Subcutaneous abdominal adipose tissue (tissue), 5 donors: ENCODE results near the gene IRF4.

Source experiments
- H3K27ac ChIP-seq: one replicate; pipeline ENCODE4 v1.7.0; 2013; ENCODE audit warnings: low read depth, mild to moderate bottlenecking, inconsistent platforms, low read length, moderate library complexity
- H3K27me3 ChIP-seq, 5 donors: one replicate each; pipeline ENCODE4 v1.7.0; 2013; ENCODE audit warnings: low read length in 5 of 5, inconsistent platforms in 1 of 5; ENCODE audit not compliant: control insufficient read depth in 5 of 5, insufficient read depth in 4 of 5
- H3K36me3 ChIP-seq, 5 donors: one replicate each; pipeline ENCODE4 v1.7.0; 2013; ENCODE audit warnings: low read length in 5 of 5; ENCODE audit not compliant: control insufficient read depth in 5 of 5, insufficient read depth in 5 of 5
- H3K4me1 ChIP-seq, 5 donors: one replicate each; pipeline ENCODE4 v1.7.0; 2013; ENCODE audit warnings: low read length in 5 of 5, mild to moderate bottlenecking in 3 of 5, moderate library complexity in 1 of 5; ENCODE audit not compliant: control insufficient read depth in 5 of 5, insufficient read depth in 5 of 5
- H3K4me3 ChIP-seq, 5 donors: one replicate each; pipeline ENCODE4 v1.7.0; 2013; ENCODE audit warnings: low read length in 5 of 5, low read depth in 1 of 5
- H3K9ac ChIP-seq, 5 donors: one replicate each; pipeline ENCODE4 v1.7.0; 2013; ENCODE audit warnings: low read length in 5 of 5, mild to moderate bottlenecking in 4 of 5, moderate library complexity in 3 of 5
- H3K9me3 ChIP-seq, 5 donors: one replicate each; pipeline ENCODE4 v1.7.0; 2013; ENCODE audit warnings: low read length in 5 of 5; ENCODE audit not compliant: control insufficient read depth in 5 of 5
- donor health status: healthy.
- donor health status: healthy.
- donor health status: healthy.
- donor health status: healthy.
- donor health status: healthy.

Gene IRF4

GRCh38 chr6:449057-449430 is 57.5 kb downstream of the IRF4 start:
- H3K36me3 ChIP-seq = no peaks in the 10 kb centered on the region
- H3K27ac ChIP-seq = no peak overlapping the region
- H3K9me3 ChIP-seq = no peaks in the 10 kb centered on the region
- H3K27me3 ChIP-seq = peaks cover 0 to 4% (median 0%) of the 10 kb centered on the region in 5 donors
- H3K9ac ChIP-seq = no peak overlapping the region
- H3K4me3 ChIP-seq = no peak overlapping the region
- peaks cover 5 to 26% (median 19%) of the 10 kb centered on the region in 5 donors for H3K4me1 ChIP-seq

GRCh38 chr6:449486-450419 is 58.2 kb downstream of the IRF4 start:
- H3K9me3 ChIP-seq = no peaks in the 10 kb centered on the region
- peaks cover 0 to 4% (median 0%) of the 10 kb centered on the region in 5 donors for H3K27me3 ChIP-seq
- no peak overlapping the region for H3K9ac ChIP-seq
- no peak overlapping the region for H3K4me3 ChIP-seq
- peaks cover 5 to 30% (median 19%) of the 10 kb centered on the region in 5 donors for H3K4me1 ChIP-seq
- no peaks in the 10 kb centered on the region for H3K36me3 ChIP-seq
- H3K27ac ChIP-seq = no peak overlapping the region

GRCh38 chr6:451336-451735 is 59.8 kb downstream of the IRF4 start:
- H3K4me3 ChIP-seq = no peak overlapping the region
- no peaks in the 10 kb centered on the region for H3K36me3 ChIP-seq
- H3K9ac ChIP-seq = no peak overlapping the region
- peaks cover 5 to 33% (median 19%) of the 10 kb centered on the region in 5 donors for H3K4me1 ChIP-seq
- H3K27me3 ChIP-seq = no peaks in the 10 kb centered on the region
- no peak overlapping the region for H3K27ac ChIP-seq
- H3K9me3 ChIP-seq = no peaks in the 10 kb centered on the region

DNA sequence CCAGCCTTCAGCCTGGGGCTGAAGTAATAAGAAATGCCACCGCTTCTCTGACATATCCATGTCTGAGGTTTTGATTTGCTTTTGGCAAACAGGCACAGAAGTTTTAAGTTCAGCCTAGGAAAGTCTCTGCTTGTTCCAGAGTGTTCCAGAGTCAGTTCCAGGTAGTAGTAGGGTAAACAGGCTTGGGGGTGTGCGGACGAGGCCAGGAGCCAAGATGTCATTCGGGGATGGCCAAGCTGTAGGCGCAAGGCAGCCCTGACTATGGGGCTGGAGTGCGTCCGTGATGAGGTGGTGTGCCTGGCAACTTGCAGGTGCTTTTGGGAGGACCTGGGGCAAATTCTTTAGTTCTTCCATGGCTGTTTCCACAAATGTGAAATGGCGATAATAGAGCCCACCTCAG is 60.3 kb downstream of the IRF4 start:
- Histone ChIP-seq H3K27ac (no peak overlapping the region), H3K4me1 (peaks cover 5 to 33% (median 19%) of the 10 kb centered on the region in 5 donors), H3K9me3 (no peaks in the 10 kb centered on the region), H3K27me3 (no peaks in the 10 kb centered on the region), H3K9ac (no peak overlapping the region), H3K36me3 (no peaks in the 10 kb centered on the region), H3K4me3 (no peak overlapping the region)

GRCh38 chr6:452301-453067 is 60.9 kb downstream of the IRF4 start:
- Histone ChIP-seq H3K36me3 (no peaks in the 10 kb centered on the region), H3K9ac (no peak overlapping the region), H3K27me3 (no peaks in the 10 kb centered on the region), H3K27ac (peak overlapping the region; percentile 32), H3K4me1 (peaks cover 5 to 33% (median 19%) of the 10 kb centered on the region in 5 donors), H3K4me3 (peak overlapping the region; percentile 26 to 51 (median 38)), H3K9me3 (peaks cover 0 to 3% (median 0%) of the 10 kb centered on the region in 5 donors)

- Histone ChIP-seq H3K27ac (peak overlapping the region; percentile 43), H3K4me1 (peaks cover 5 to 33% (median 19%) of the 10 kb centered on the region in 5 donors), H3K9me3 (peaks cover 0 to 3% (median 0%) of the 10 kb centered on the region in 5 donors), H3K4me3 (peak overlapping the region in 4 of 5 donors; percentile 14 to 59 (median 42)), H3K27me3 (no peaks in the 10 kb centered on the region), H3K9ac (no peak overlapping the region), H3K36me3 (no peaks in the 10 kb centered on the region)
These were observed 61.6 kb downstream of the IRF4 start for GRCh38 chr6:453152-453551.

- Histone ChIP-seq H3K9ac (no peak overlapping the region), H3K4me3 (peak overlapping the region in 1 of 5 donors; percentile 5), H3K9me3 (peaks cover 0 to 3% (median 0%) of the 10 kb centered on the region in 5 donors), H3K27ac (no peak overlapping the region), H3K27me3 (no peaks in the 10 kb centered on the region), H3K36me3 (no peaks in the 10 kb centered on the region), H3K4me1 (peaks cover 5 to 33% (median 19%) of the 10 kb centered on the region in 5 donors)
These were observed 62.8 kb downstream of the IRF4 start for GRCh38 chr6:454148-454991.

DNA sequence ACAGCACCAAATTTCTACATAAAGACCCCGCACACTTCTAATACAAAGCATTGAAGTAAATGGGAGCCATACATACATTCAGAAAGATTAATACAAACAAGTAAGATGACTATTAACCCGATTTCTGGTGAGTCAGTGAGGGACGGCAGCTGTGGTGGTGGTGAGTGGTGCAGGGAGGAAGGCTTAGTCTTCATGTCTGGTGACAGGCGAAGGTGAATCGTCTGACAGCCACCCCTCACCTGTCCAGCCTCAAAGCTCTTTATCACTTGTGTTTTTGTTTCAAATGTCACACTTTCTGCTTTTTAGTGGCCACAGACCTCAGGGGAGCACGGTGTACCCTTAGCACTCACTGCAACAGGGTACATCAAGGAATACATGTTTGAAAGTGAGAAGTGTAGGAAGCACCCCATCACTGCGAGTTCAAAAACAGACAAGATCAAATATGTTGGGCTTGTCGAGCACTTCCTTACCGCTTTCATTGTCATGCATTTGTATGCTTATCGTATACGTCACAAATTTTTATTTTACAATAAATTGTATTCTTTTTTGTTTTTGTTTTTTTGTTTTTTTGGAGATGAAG is 63.5 kb downstream of the IRF4 start:
- Histone ChIP-seq H3K4me3 (peak overlapping the region in 1 of 5 donors; percentile 5), H3K27ac (no peak overlapping the region), H3K4me1 (peaks cover 5 to 33% (median 19%) of the 10 kb centered on the region in 5 donors), H3K9me3 (peaks cover 0 to 3% (median 0%) of the 10 kb centered on the region in 5 donors), H3K9ac (no peak overlapping the region), H3K27me3 (no peaks in the 10 kb centered on the region), H3K36me3 (no peaks in the 10 kb centered on the region)

- no peak overlapping the region for H3K9ac ChIP-seq
- peaks cover 5 to 33% (median 19%) of the 10 kb centered on the region in 5 donors for H3K4me1 ChIP-seq
- H3K27me3 ChIP-seq = no peaks in the 10 kb centered on the region
- peaks cover 0 to 3% (median 0%) of the 10 kb centered on the region in 5 donors for H3K9me3 ChIP-seq
- H3K36me3 ChIP-seq = no peaks in the 10 kb centered on the region
- no peak overlapping the region for H3K4me3 ChIP-seq
- no peak overlapping the region for H3K27ac ChIP-seq
These were observed 64.3 kb downstream of the IRF4 start for GRCh38 chr6:455835-456234.
